Stimulated activated effector memory CD8-positive, alpha-beta T cell treated with anti-CD3 and anti-CD28 coated beads, Interleukin-12 subunit alpha, Interleukin-12 subunit beta, amount 100 ng/mL, for 72 hours (primary cell): ENCODE results near the gene LMF1.

Source experiments
- ATAC-seq: fragments of 150-1000 bp; cut with Tn5 transposase; 2 replicates; pipeline ENCODE4 v1.10.0; 2021
- DNase-seq, 2 donors: peaks; one replicate each; pipeline ENCODE4 v3.0.0; 2021 to 2022; ENCODE audit warnings: low spot score in 2 of 2
- H3K27ac Mint-ChIP-seq: one replicate; pipeline ENCODE4 v1.8.0; 2022; ENCODE audit warnings: mild to moderate bottlenecking, mixed read lengths
- H3K36me3 Mint-ChIP-seq: one replicate; pipeline ENCODE4 v1.8.0; 2022; ENCODE audit warnings: mild to moderate bottlenecking, mixed read lengths
- H3K4me1 Mint-ChIP-seq: one replicate; pipeline ENCODE4 v1.8.0; 2022; ENCODE audit warnings: mixed read lengths
- H3K4me3 Mint-ChIP-seq: one replicate; pipeline ENCODE4 v1.8.0; 2022; ENCODE audit warnings: mild to moderate bottlenecking, mixed read lengths
- H3K9me3 Mint-ChIP-seq: one replicate; pipeline ENCODE4 v1.8.0; 2022; ENCODE audit warnings: mixed read lengths

LMF1 gene

GRCh38 chr16:900211-900610, 70.6 kb downstream of the LMF1 start:
- ATAC-seq (no peak), DNase-seq (no peak)
- H3K9me3 Mint-ChIP-seq: no peaks in the 10 kb centered on the region
- no peak overlapping the region for H3K27ac Mint-ChIP-seq
- peaks cover 3% of the 10 kb centered on the region for H3K4me1 Mint-ChIP-seq
- H3K36me3 Mint-ChIP-seq: peaks cover 5% of the 10 kb centered on the region
- no peak overlapping the region for H3K4me3 Mint-ChIP-seq

GRCh38 chr16:899683-900060, 71.1 kb downstream of the LMF1 start:
- H3K27ac Mint-ChIP-seq: no peak overlapping the region
- DNase-seq: no peak
- H3K4me1 Mint-ChIP-seq: no peaks in the 10 kb centered on the region
- ATAC-seq: no peak
- peaks cover 5% of the 10 kb centered on the region for H3K36me3 Mint-ChIP-seq
- H3K4me3 Mint-ChIP-seq: no peak overlapping the region
- H3K9me3 Mint-ChIP-seq: no peaks in the 10 kb centered on the region

- Mint-ChIP-seq H3K36me3 (peaks cover 5% of the 10 kb centered on the region), H3K4me3 (no peak overlapping the region), H3K4me1 (no peaks in the 10 kb centered on the region), H3K9me3 (no peaks in the 10 kb centered on the region), H3K27ac (peak overlapping the region; percentile 29)
- ATAC-seq (no peak), DNase-seq (no peak)
Measured at GRCh38 chr16:898761-899682, 71.8 kb downstream of the LMF1 start.

- ATAC-seq (no peak), DNase-seq (no peak)
- Mint-ChIP-seq H3K4me1 (no peaks in the 10 kb centered on the region), H3K36me3 (peaks cover 5% of the 10 kb centered on the region), H3K27ac (peak overlapping the region; percentile 29), H3K9me3 (no peaks in the 10 kb centered on the region), H3K4me3 (no peak overlapping the region)
Measured at GRCh38 chr16:898216-898615, 72.6 kb downstream of the LMF1 start.

- no peak for DNase-seq
- Mint-ChIP-seq H3K27ac (no peak overlapping the region), H3K9me3 (no peaks in the 10 kb centered on the region), H3K4me1 (no peaks in the 10 kb centered on the region), H3K36me3 (peaks cover 5% of the 10 kb centered on the region), H3K4me3 (no peak overlapping the region)
- no peak for ATAC-seq
Measured at GRCh38 chr16:897701-898100, 73.1 kb downstream of the LMF1 start.

- no peak for DNase-seq
- Mint-ChIP-seq H3K4me1 (no peaks in the 10 kb centered on the region), H3K36me3 (peaks cover 5% of the 10 kb centered on the region), H3K4me3 (no peak overlapping the region), H3K9me3 (no peaks in the 10 kb centered on the region), H3K27ac (no peak overlapping the region)
- no peak for ATAC-seq
Measured at GRCh38 chr16:897200-897543, 73.6 kb downstream of the LMF1 start.

GRCh38 chr16:896261-897199, 74.3 kb downstream of the LMF1 start:
- ATAC-seq: no peak
- Mint-ChIP-seq H3K4me3 (no peak overlapping the region), H3K27ac (no peak overlapping the region), H3K9me3 (no peaks in the 10 kb centered on the region), H3K4me1 (no peaks in the 10 kb centered on the region), H3K36me3 (peaks cover 5% of the 10 kb centered on the region)
- no peak for DNase-seq

GRCh38 chr16:895371-895770, 75.4 kb downstream of the LMF1 start:
- H3K27ac Mint-ChIP-seq: no peak overlapping the region
- H3K36me3 Mint-ChIP-seq: peaks cover 5% of the 10 kb centered on the region
- no peaks in the 10 kb centered on the region for H3K9me3 Mint-ChIP-seq
- no peak for ATAC-seq
- H3K4me1 Mint-ChIP-seq: no peaks in the 10 kb centered on the region
- no peak overlapping the region for H3K4me3 Mint-ChIP-seq
- DNase-seq: no peak

GRCh38 chr16:894841-895240, 75.9 kb downstream of the LMF1 start:
- ATAC-seq (no peak), DNase-seq (no peak)
- Mint-ChIP-seq H3K27ac (no peak overlapping the region), H3K36me3 (peaks cover 5% of the 10 kb centered on the region), H3K4me1 (no peaks in the 10 kb centered on the region), H3K4me3 (no peak overlapping the region), H3K9me3 (no peaks in the 10 kb centered on the region)

GRCh38 chr16:894136-894535, 76.6 kb downstream of the LMF1 start:
- H3K4me3 Mint-ChIP-seq: no peak overlapping the region
- no peak overlapping the region for H3K27ac Mint-ChIP-seq
- H3K4me1 Mint-ChIP-seq: no peaks in the 10 kb centered on the region
- H3K9me3 Mint-ChIP-seq: no peaks in the 10 kb centered on the region
- DNase-seq (no peak), ATAC-seq (no peak)
- peaks cover 5% of the 10 kb centered on the region for H3K36me3 Mint-ChIP-seq

GRCh38 chr16:893360-893759, 77.4 kb downstream of the LMF1 start:
- H3K4me3 Mint-ChIP-seq: no peak overlapping the region
- peaks cover 5% of the 10 kb centered on the region for H3K36me3 Mint-ChIP-seq
- ATAC-seq (no peak), DNase-seq (no peak)
- H3K9me3 Mint-ChIP-seq: no peaks in the 10 kb centered on the region
- no peak overlapping the region for H3K27ac Mint-ChIP-seq
- no peaks in the 10 kb centered on the region for H3K4me1 Mint-ChIP-seq

- no peak for ATAC-seq
- Mint-ChIP-seq H3K9me3 (no peaks in the 10 kb centered on the region), H3K4me1 (no peaks in the 10 kb centered on the region), H3K4me3 (no peak overlapping the region), H3K36me3 (peaks cover 5% of the 10 kb centered on the region), H3K27ac (no peak overlapping the region)
- no peak for DNase-seq
Measured at GRCh38 chr16:892536-893255, 78.1 kb downstream of the LMF1 start.

GRCh38 chr16:892006-892405, 78.8 kb downstream of the LMF1 start:
- H3K9me3 Mint-ChIP-seq: no peaks in the 10 kb centered on the region
- no peak for DNase-seq
- no peak overlapping the region for H3K4me3 Mint-ChIP-seq
- ATAC-seq: no peak
- H3K27ac Mint-ChIP-seq: no peak overlapping the region
- peaks cover under 1% of the 10 kb centered on the region for H3K4me1 Mint-ChIP-seq
- peaks cover 3% of the 10 kb centered on the region for H3K36me3 Mint-ChIP-seq

- no peaks in the 10 kb centered on the region for H3K9me3 Mint-ChIP-seq
- H3K27ac Mint-ChIP-seq: no peak overlapping the region
- no peak for DNase-seq
- H3K36me3 Mint-ChIP-seq: no peaks in the 10 kb centered on the region
- no peak for ATAC-seq
- H3K4me1 Mint-ChIP-seq: peaks cover 5% of the 10 kb centered on the region
- H3K4me3 Mint-ChIP-seq: no peak overlapping the region
Measured at GRCh38 chr16:891353-891740, 79.4 kb downstream of the LMF1 start.

- no peaks in the 10 kb centered on the region for H3K9me3 Mint-ChIP-seq
- no peak for ATAC-seq
- H3K27ac Mint-ChIP-seq: no peak overlapping the region
- no peak for DNase-seq
- H3K4me1 Mint-ChIP-seq: peaks cover 5% of the 10 kb centered on the region
- H3K36me3 Mint-ChIP-seq: no peaks in the 10 kb centered on the region
- H3K4me3 Mint-ChIP-seq: no peak overlapping the region
Measured at GRCh38 chr16:890716-891352, 80.0 kb downstream of the LMF1 start.
